ENCODE data around the gene CFTR. TPM values are rescaled to one million over a fixed set of nuclear protein-coding genes. Genes with fewer than 3 reads are reported as not detected.

The CFTR gene
- total and polyA plus RNA-seq, 2 of the 4 experiments (the other 2 are of a cell fraction), result 0.18 to 0.21 TPM

- H3K9me1 ChIP-seq (ENCODE audit: insufficient read depth, low read length), result no peaks in the 10 kb centered on the region
- H3K18ac ChIP-seq (ENCODE audit: low read depth, low read length), result peak overlapping the region; percentile 74; the same call in 1 of the 2 replicates
- CTCF ChIA-PET, result no interaction called here
- H2AK5ac ChIP-seq (ENCODE audit: low read depth, low read length), result 0 out of 2 replicates have a peak overlapping the region, but pooled peaks have one; percentile 11
- BruUV-seq (replicated peaks), result no TSS peak
- no peaks in the 10 kb centered on the region for H4K20me1 ChIP-seq (ENCODE audit: insufficient read depth, low read length)
- peak overlapping the region; percentile 5 for H2AK9ac ChIP-seq (replicated peaks; ENCODE audit: low read depth, low read length, poor library complexity)
- POLR2A ChIA-PET (ENCODE audit: unreplicated experiment), result no interaction called here
- no peak overlapping the region for H3K9ac ChIP-seq (ENCODE audit: low read depth, low read length)
- H3K14ac ChIP-seq (replicated peaks; ENCODE audit: low read depth, low read length), result no peak overlapping the region
- H3K27me3 ChIP-seq (ENCODE audit: control insufficient read depth, insufficient read depth, low read length), result peaks cover 2% of the 10 kb centered on the region; the same call in 1 of the 2 replicates
- H3K36me3 ChIP-seq (ENCODE audit: control insufficient read depth, insufficient read depth, low read length), result no peaks in the 10 kb centered on the region
- H2BK5ac ChIP-seq (ENCODE audit: low read depth, low read length, poor library complexity, severe bottlenecking), result no peak overlapping the region
- no peak overlapping the region for H2AFZ ChIP-seq (replicated peaks; ENCODE audit: low read length, poor library complexity)
- intact Hi-C loops (cut with micrococcal nuclease), result loop anchor here (1.0 to 2.0 kb wide), 3 partner anchors 91 to 273 kb away; no protein-coding TSS in a partner anchor
- TF ChIP-seq CTCF (conservative IDR thresholded peaks at IDR 0.05; ENCODE audit: low read depth, low read length), result peak; percentile 57
- peak; percentile 51 for TF ChIP-seq RAD21 (IDR thresholded peaks at IDR 0.05; ENCODE audit: low read length)
- TF ChIP-seq SMC3 (IDR thresholded peaks at IDR 0.05; ENCODE audit: low read depth, low read length), result peak; percentile 61
- TF ChIP-seq BHLHE40 (IDR thresholded peaks at IDR 0.05; ENCODE audit: low read depth, low read length), result no peak
- no peak overlapping the region for H4K5ac ChIP-seq (ENCODE audit: low read depth, low read length)
- H3K4ac ChIP-seq (ENCODE audit: low read depth, low read length), result no peak overlapping the region; the same call in 1 of the 2 replicates
- H3K4me1 ChIP-seq (ENCODE audit: control insufficient read depth, insufficient read depth, low read length), result peaks cover 11% of the 10 kb centered on the region; the same call in 1 of the 2 replicates
- H3K4me2 ChIP-seq (ENCODE audit: low read depth, low read length), result no peak overlapping the region
- H3K79me1 ChIP-seq (ENCODE audit: low read depth in 1 of 2, low read length in 2 of 2), result no peaks in the 10 kb centered on the region
- no peak overlapping the region for H4K91ac ChIP-seq (ENCODE audit: insufficient read depth, low read depth, low read length)
- H2BK15ac ChIP-seq (ENCODE audit: low read depth, low read length), result no peak overlapping the region
- in situ Hi-C loops (cut with MboI; ENCODE audit: low sequenced_read_pairs), result no loop called here
- no peak overlapping the region for H3K4me3 ChIP-seq (ENCODE audit: insufficient read depth, low read depth, low read length)
- H3K9me3 ChIP-seq (ENCODE audit: control insufficient read depth, insufficient read depth, low read length), result no peaks in the 10 kb centered on the region
- H2BK120ac ChIP-seq (ENCODE audit: low read depth, low read length), result 0 out of 2 replicates have a peak overlapping the region, but pooled peaks have one; percentile 61
- DNase-seq, result peak; percentile 67
- no peak overlapping the region for H4K8ac ChIP-seq (ENCODE audit: low read depth in 2 of 2, low read length in 2 of 2)
- H3K23ac ChIP-seq (ENCODE audit: low read depth, low read length), result no peak overlapping the region
- no peak overlapping the region for H2BK20ac ChIP-seq (ENCODE audit: low read depth, low read length)
- H3K27ac ChIP-seq (ENCODE audit: insufficient read depth, low read length), result no peak overlapping the region
- ATAC-seq (ENCODE audit: low read depth), result peak; percentile 73
- H3K56ac ChIP-seq (ENCODE audit: extremely low read depth, insufficient read depth, low read length), result no peak overlapping the region
- dilution Hi-C loops (cut with HindIII; ENCODE audit: low sequenced_read_pairs, unreplicated experiment), result no loop called here
Measured at GRCh38 chr7:117673839-117674238, 194.0 kb downstream of the CFTR start.
